Epithelial cell of umbilical artery (primary cell): ENCODE results near the gene AJM1. TPM values are rescaled to one million over a fixed set of nuclear protein-coding genes. Genes with fewer than 3 reads are reported as not detected.

ENCODE experiments used
- total RNA-seq: library from RNA; depleted of rRNA; stranded (reverse); fragments of >200 nt; gene quantifications from 2 replicates; pipeline ENCODE4 v1.2.3, GENCODE V29; 2014

AJM1 gene
- 0.61 and 0.65 TPM in 2 replicates for total RNA-seq

DNA sequence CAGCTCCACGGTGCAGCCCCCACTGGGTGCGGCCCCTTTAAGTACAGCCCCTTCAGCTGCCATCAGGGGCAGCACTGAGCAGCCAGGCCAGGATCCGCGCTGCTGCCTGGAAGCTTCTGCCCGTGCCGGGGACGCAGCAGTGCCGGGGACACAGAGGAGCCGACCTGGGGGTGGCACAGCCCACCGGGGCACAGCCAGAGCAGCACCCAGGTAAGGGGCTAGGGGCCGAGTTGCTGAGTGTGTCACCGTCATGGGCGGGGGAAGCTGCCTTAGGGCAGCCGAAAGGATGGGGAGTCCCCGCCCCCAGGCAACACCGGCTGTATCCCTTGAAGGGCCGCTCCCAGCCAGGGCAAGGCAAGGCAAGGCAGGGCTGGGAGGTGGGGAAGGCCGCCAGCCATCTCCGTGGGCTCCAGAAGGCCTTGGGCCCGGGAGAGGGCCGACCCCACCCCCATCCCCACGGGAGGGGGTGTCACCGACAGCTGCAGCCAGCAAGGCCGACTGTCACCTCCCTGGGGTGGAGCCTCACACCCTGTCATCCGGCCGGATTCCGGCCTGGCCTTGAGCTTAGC is at the start of gene AJM1:
AJM1 (plus strand) TSS at position 99 of the 569 bp plus-strand sequence. CDS start 1,937 bp downstream, outside the sequence.

GRCh38 chr9:136796238-136796774 is 46.0 kb upstream of the AJM1 start, which contains the start of gene CCDC183:
CCDC183 (plus strand) TSS chr9:136796338; CDS start chr9:136796398, 60 bp downstream.

DNA sequence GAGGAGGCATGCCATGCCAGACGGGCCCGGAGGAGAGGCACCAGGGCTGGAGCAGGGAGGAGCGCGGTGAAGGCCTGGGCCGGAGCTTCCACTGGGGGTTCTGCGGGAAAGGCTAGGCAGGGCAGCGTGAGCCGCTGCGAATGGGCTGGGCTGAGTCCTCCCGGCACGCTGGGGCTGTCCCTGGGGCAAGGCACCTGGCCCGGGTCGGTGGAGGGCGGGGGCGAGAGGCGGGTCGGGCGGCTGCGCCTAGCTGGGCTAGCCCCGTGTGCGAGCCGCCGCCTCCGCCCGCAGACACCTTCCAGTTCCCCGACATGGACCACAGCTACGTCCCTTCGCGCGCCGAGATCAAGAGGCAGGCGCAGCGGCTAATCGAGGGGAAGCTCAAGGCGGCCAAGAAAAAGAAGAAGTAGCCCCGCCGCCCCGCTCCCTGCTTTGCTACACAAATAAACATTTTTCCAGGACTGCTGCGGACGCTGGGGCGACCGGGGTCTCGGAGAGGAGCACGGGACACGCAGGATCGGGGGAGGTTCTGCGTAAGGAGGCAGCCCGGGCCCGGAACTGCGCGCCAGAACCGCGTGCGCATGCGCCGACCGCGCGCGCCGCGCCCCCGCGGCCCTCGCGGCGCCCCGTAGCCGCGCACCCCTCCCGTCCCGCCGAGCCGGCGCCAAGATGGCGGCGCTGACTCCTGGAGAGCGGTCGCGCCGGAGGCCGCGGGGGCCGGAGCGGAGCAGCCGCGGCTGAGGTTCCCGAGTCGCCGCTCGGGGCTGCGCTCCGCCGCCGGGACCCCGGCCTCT is 34.8 kb upstream of the AJM1 start, which contains the start of gene RABL6:
RABL6 (plus strand) TSS at position 668 of the 794 bp plus-strand sequence. CDS start 249 bp downstream, outside the sequence.

DNA sequence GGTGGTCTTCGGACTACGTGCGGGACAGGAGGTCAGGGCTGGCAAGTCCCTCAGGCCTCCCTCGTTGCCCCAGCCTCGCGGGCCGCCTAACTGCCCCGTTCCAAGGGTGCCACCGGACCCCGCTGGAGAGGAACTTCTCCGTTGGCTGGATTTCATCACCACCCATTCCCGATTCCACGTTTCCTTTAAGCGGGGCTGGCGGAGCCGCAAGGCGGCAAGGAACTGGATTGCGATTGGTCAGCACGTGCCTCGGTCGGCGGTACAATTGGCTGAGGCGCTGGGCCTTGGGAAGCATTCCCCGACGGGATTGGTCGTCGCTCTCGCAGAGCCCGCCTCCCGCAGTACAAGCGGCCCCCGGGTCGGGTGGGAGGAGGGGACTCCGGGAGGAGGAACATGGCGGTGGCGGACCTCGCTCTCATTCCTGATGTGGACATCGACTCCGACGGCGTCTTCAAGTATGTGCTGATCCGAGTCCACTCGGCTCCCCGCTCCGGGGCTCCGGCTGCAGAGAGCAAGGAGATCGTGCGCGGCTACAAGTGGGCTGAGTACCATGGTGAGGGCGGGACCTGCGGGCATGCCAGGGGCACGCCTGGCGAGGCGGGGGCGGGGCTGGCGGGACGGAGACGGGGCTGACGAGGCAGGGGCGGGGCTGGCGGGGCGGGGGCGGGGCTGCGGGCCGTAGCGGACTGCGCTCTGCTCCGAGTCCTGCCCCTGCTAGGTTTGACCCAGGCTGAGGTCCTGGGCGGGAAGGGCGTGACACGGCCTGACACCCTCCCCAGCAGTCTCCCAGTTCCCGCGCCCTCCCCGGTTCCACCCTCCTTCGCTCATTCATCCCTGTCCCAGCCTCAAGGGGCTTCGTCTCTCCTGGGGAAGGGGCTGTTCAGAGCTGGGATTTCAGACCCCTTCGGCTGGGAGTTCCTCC is 7.0 kb downstream of the AJM1 start, which contains the start of gene PHPT1:
PHPT1 (plus strand) TSS at position 372 of the 922 bp plus-strand sequence; CDS start at position 394, 22 bp downstream.

DNA sequence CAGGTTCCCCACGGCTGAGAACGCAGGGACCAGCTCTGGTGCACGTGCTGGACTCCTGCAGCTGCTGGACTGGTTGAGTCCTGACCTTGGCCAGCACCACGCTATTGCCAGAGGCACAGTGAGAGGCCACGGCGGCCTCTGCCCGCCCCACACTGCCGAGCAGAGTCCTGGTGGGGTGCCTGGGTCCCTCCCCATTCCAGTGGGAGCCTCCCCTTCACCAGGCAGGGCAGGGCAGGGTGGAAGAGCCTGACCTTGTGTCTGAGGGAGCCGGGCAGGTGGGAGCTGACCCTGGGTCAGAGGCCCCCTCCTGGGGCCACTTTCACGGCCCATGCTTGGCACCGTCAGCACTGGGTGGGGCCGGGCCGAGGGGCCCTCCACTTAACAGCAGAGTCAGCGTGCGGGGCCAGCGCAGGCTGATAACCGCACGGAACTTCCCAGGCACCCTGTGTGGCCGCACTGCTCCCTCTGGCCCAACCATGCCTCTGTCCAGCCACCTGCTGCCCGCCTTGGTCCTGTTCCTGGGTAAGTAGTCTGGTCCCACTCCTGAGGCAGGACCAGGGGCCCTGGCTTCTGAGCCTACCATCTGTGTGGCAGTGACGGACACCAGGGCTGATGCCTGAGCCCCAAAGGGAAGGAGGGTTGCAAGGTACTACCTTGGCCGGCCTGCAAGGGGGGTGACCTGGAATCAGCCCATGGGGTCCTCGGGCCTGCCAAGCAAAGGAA is 9.8 kb downstream of the AJM1 start, which contains the start of gene MAMDC4:
MAMDC4 (plus strand) TSS at position 406 of the 723 bp plus-strand sequence; CDS start at position 477, 71 bp downstream.

DNA sequence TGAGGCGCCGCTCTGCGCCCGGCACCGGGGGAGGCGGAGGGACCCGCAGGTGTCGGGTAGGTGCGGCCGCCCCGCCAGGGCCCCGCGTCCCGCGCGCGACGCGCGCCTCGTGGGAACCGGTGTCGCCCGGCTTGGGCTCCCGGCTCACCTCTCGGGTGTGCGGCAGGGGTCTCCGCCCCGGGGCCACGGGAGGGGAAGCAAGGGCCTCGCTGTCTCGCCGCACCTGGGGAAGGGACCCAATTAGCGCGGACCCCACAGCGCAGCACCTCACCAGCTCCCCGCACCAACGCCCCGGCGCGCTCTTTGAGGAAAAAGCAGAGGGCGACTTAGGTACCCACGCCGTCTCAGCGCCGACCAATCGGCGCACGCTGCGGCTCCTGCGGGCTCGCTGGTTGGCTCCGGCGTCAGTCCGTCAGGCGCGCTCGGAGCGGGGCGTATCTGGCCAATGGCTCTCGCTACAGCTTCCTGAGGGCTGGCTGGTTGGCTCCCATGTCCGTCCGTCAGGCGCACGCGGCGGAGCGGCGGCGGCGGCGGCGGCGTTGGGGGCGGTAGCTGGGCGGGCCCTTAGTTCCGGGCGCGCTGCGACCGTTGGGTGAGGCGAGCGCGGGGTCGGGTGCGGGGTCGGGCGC is 43.8 kb downstream of the AJM1 start, which contains the start of gene TRAF2:
TRAF2 (plus strand) TSS at position 567 of the 629 bp plus-strand sequence. CDS start 12,225 bp downstream, outside the sequence.

Other genes starting within 250 kb of the AJM1 start
- gene EGFL7, start 179.6 kb upstream of the AJM1 start, total RNA-seq = 532 and 626 TPM in 2 replicates
- 33.3 and 37.7 TPM in 2 replicates for gene AGPAT2, start 155.0 kb upstream of the AJM1 start, total RNA-seq
- gene DIPK1B, start 129.9 kb upstream of the AJM1 start, total RNA-seq = 171 and 201 TPM in 2 replicates
- not detected in 2 replicates for gene LCN10, start 99.5 kb upstream of the AJM1 start, total RNA-seq
- not detected in 2 replicates for gene LCN6, start 94.0 kb upstream of the AJM1 start, total RNA-seq
- gene LCN8, start 84.2 kb upstream of the AJM1 start, total RNA-seq = not detected in 2 replicates
- not detected in 2 replicates for gene LCN15, start 78.0 kb upstream of the AJM1 start, total RNA-seq
- gene TMEM141, start 51.1 kb upstream of the AJM1 start, total RNA-seq = 105 and 109 TPM in 2 replicates
- gene CCDC183, start 46.1 kb upstream of the AJM1 start, total RNA-seq = under 0.01 and 0.46 TPM in 2 replicates
- gene RABL6, start 34.5 kb upstream of the AJM1 start, total RNA-seq = 57.9 and 64.6 TPM in 2 replicates
- 91.8 and 130 TPM in 2 replicates for gene PHPT1, start 6.9 kb downstream of the AJM1 start, total RNA-seq
- gene MAMDC4, start 9.9 kb downstream of the AJM1 start, total RNA-seq = 0.32 and 1.5 TPM in 2 replicates
- 352 and 430 TPM in 2 replicates for gene EDF1, start 23.8 kb downstream of the AJM1 start, total RNA-seq
- gene TRAF2, start 44.0 kb downstream of the AJM1 start, total RNA-seq = 11.1 and 11.4 TPM in 2 replicates
- gene FBXW5, start 102.3 kb downstream of the AJM1 start, total RNA-seq = 124 and 151 TPM in 2 replicates
- not detected in 2 replicates for gene C8G, start 102.8 kb downstream of the AJM1 start, total RNA-seq
- gene LCN12, start 109.8 kb downstream of the AJM1 start, total RNA-seq = not detected in 2 replicates
- gene PTGDS, start 135.0 kb downstream of the AJM1 start, total RNA-seq = 0.65 TPM in 1 of 2 replicates, not detected in the other
- not detected in 2 replicates for gene LCNL1, start 140.5 kb downstream of the AJM1 start, total RNA-seq
- gene PAXX, start 149.9 kb downstream of the AJM1 start, total RNA-seq = 18.8 and 26.0 TPM in 2 replicates
- gene CLIC3, start 154.1 kb downstream of the AJM1 start, total RNA-seq = 0.32 TPM in 1 of 2 replicates, not detected in the other
- 4.0 and 8.4 TPM in 2 replicates for gene ABCA2, start 185.8 kb downstream of the AJM1 start, total RNA-seq
- not detected in 2 replicates for gene FUT7, start 189.6 kb downstream of the AJM1 start, total RNA-seq
- gene NPDC1, start 203.7 kb downstream of the AJM1 start, total RNA-seq = 28.3 and 29.2 TPM in 2 replicates
- gene ENTPD2, start 211.6 kb downstream of the AJM1 start, total RNA-seq = not detected in 2 replicates
- 15.3 and 19.3 TPM in 2 replicates for gene SAPCD2, start 228.1 kb downstream of the AJM1 start, total RNA-seq
- 6.2 and 15.8 TPM in 2 replicates for gene UAP1L1, start 235.0 kb downstream of the AJM1 start, total RNA-seq
- gene MAN1B1, start 244.5 kb downstream of the AJM1 start, total RNA-seq = 57.0 and 64.3 TPM in 2 replicates